ENCODE data around the gene PSIP1. TPM values are rescaled to one million over a fixed set of nuclear protein-coding genes. Genes with fewer than 3 reads are reported as not detected.
A peak's percentile ranks its signal among the peaks of the same experiment; 100 is the strongest.

Gene PSIP1
- 242 and 402 TPM in 2 replicates for total RNA-seq (ENCODE audit: low replicate concordance)

DNA sequence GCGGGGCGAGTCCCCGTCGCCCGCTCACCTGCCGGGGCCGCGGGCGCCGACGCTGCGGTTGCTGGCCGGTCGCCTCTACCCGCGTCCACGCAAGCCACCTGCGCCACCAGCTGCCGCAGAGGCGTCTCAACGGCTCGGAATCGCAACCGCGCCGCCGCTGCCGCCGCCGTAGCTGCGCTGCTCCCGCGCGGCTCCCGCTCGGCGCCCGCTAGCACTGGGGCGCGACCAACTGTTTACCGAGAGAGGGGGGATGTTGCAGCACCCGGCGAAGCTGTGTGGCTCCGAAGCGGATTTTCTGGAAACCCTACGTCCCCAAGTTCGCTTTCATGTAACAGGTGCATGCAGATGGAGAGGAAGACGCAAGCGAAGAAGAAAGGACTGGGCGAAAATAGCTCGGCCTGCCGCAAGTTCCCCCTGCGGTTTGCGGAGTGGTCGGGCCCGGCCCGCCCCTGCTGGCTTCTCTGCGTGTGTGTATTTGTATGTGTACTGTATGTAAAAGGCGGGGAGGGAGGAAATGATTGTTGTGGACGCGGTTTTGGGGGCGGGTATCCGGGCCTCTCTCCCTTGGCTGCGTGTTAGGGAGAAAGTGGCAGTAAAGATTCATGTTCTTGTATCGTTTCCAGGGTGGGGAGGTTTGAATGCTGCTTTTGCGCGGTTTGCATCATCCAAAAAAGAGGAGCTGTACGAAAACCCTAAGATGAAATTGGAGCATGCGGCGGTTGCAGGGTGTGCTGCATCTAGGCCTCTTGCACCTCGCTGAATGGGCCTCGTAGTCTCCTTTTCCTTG is at the start of gene PSIP1:
Gene PSIP1, minus strand, starts transcription at position 182 of the 787 bp plus-strand sequence. CDS start 782 bp downstream, outside the sequence.
- Histone ChIP-seq H3K9me3 (ENCODE audit: low read depth) (no peaks in the 10 kb centered on the region), H3K27me3 (no peaks in the 10 kb centered on the region), H3K9ac (peak within 1 kb of the TSS; percentile 100), H3K4me3 (peak within 1 kb of the TSS; percentile 90), H2AFZ (replicated peaks) (peak within 1 kb of the TSS; percentile 98), H3K4me1 (peaks cover 43% of the 10 kb centered on the region), H3F3A (ENCODE audit: low read depth) (peaks cover 38% of the 10 kb centered on the region), H3K27ac (peak within 1 kb of the TSS; percentile 100), H4K20me1 (ENCODE audit: low read depth) (peaks cover 41% of the 10 kb centered on the region), H3K36me3 (peaks cover 31% of the 10 kb centered on the region), H3K4me2 (peak within 1 kb of the TSS; percentile 94), H3K79me2 (ENCODE audit: low read depth) (peaks cover 63% of the 10 kb centered on the region)
- no peak for TF ChIP-seq CTCF (IDR thresholded peaks at IDR 0.05)
- no peak for TF ChIP-seq EZH2 (IDR thresholded peaks at IDR 0.05)
- no peak for TF ChIP-seq EZH2phosphoT487 (IDR thresholded peaks at IDR 0.05)
- Mint-ChIP-seq H3K36me3 (peaks cover 27% of the 10 kb centered on the region), H3K27me3 (ENCODE audit: insufficient read depth, low read depth) (peaks cover 4% of the 10 kb centered on the region), H3K9me3 (no peaks in the 10 kb centered on the region), H3K27ac (peak within 1 kb of the TSS; percentile 100), H3K4me1 (peaks cover 41% of the 10 kb centered on the region), H3K4me3 (peak within 1 kb of the TSS; percentile 94)
- DNase-seq (ENCODE audit: low spot score): peak; percentile 94

GRCh38 chr9:15553528-15553898 is 42.7 kb upstream of the PSIP1 start:
- Histone ChIP-seq H3K4me2 (peak overlapping the region; percentile 84), H3K9ac (no peak overlapping the region), H3K36me3 (no peaks in the 10 kb centered on the region), H3K4me1 (peaks cover 9% of the 10 kb centered on the region), H3K4me3 (peak overlapping the region; percentile 59), H2AFZ (replicated peaks) (peak overlapping the region; percentile 85), H3K79me2 (ENCODE audit: low read depth) (no peaks in the 10 kb centered on the region), H3F3A (ENCODE audit: low read depth) (peaks cover 33% of the 10 kb centered on the region), H3K27ac (peak overlapping the region; percentile 85), H4K20me1 (ENCODE audit: low read depth) (no peaks in the 10 kb centered on the region), H3K9me3 (ENCODE audit: low read depth) (no peaks in the 10 kb centered on the region), H3K27me3 (peaks cover 7% of the 10 kb centered on the region)
- TF ChIP-seq CTCF (IDR thresholded peaks at IDR 0.05) (no peak), EZH2 (IDR thresholded peaks at IDR 0.05) (no peak), EZH2phosphoT487 (IDR thresholded peaks at IDR 0.05) (no peak)
- Mint-ChIP-seq H3K27ac (peak overlapping the region; percentile 64), H3K4me1 (peaks cover 4% of the 10 kb centered on the region), H3K27me3 (ENCODE audit: insufficient read depth, low read depth) (peaks cover 5% of the 10 kb centered on the region), H3K9me3 (peaks cover 6% of the 10 kb centered on the region), H3K4me3 (peak overlapping the region; percentile 88), H3K36me3 (peaks cover 3% of the 10 kb centered on the region)
- no peak for DNase-seq (ENCODE audit: low spot score)

- Histone ChIP-seq H3K4me3 (peak within 1 kb of the TSS; percentile 59), H3F3A (ENCODE audit: low read depth) (peaks cover 33% of the 10 kb centered on the region), H3K27ac (peak within 1 kb of the TSS; percentile 85), H3K9me3 (ENCODE audit: low read depth) (no peaks in the 10 kb centered on the region), H3K9ac (peak within 1 kb of the TSS; percentile 27), H2AFZ (replicated peaks) (peak within 1 kb of the TSS; percentile 85), H3K36me3 (no peaks in the 10 kb centered on the region), H3K4me2 (peak within 1 kb of the TSS; percentile 84), H4K20me1 (ENCODE audit: low read depth) (no peaks in the 10 kb centered on the region), H3K79me2 (ENCODE audit: low read depth) (no peaks in the 10 kb centered on the region), H3K27me3 (peaks cover 7% of the 10 kb centered on the region), H3K4me1 (peaks cover 9% of the 10 kb centered on the region)
- TF ChIP-seq EZH2phosphoT487 (IDR thresholded peaks at IDR 0.05) (no peak), CTCF (IDR thresholded peaks at IDR 0.05) (peak; percentile 6)
- Mint-ChIP-seq H3K4me1 (peaks cover 4% of the 10 kb centered on the region), H3K36me3 (peaks cover 3% of the 10 kb centered on the region), H3K27ac (peak within 1 kb of the TSS; percentile 93), H3K9me3 (peaks cover 6% of the 10 kb centered on the region), H3K4me3 (peak within 1 kb of the TSS; percentile 88), H3K27me3 (ENCODE audit: insufficient read depth, low read depth) (peaks cover 5% of the 10 kb centered on the region)
- peak; percentile 98 for DNase-seq (ENCODE audit: low spot score)
Observed at GRCh38 chr9:15552636-15553527, 42.1 kb upstream of the PSIP1 start, which contains the start of gene CCDC171. CCDC171 (plus strand) TSS chr9:15553043; CDS start chr9:15564089, 11,046 bp downstream.
